ENCODE data around the gene ARPC5.
A peak's percentile ranks its signal among the peaks of the same experiment; 100 is the strongest.

ARPC5 gene

GRCh38 chr1:183611021-183611420 is 24.6 kb downstream of the ARPC5 start:
- no peak for DNase-seq (ENCODE audit: low read depth)

DNA sequence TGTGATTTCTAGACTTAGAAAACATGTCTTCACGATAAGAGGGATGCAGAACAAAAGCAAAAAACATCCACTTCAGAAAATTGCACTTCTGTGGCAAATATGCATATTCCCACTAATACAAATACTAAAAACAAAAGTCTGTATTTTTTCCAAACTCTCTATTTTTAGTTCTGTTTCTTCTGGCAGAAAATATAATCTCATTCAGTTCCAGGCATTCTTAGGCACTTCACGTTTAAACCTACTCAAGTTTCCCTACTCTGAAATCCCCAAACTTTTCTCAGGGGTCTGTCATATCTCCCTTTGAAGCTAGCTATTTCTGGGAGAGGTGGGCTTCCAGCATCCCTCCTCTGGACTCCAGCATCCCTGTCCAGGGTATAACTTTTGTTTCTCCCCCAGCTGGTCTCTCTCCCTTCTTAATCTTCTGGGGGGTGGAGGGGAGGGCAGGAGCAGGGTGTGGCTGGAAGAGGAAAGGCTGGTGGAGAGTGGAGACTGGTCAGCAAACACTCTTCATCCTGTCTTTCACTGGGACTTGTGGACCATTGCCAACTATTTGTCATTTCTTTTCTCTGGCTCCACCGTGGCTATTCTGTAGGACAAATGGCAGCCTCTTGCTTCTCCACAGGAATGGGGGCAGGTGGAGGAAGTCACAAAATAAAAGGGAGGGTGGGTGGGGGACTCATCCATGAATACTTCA is 25.7 kb downstream of the ARPC5 start:
- DNase-seq (ENCODE audit: low read depth), result no peak

- DNase-seq (ENCODE audit: low read depth), result no peak
Measured at GRCh38 chr1:183609313-183609712, 26.3 kb downstream of the ARPC5 start.

- DNase-seq (ENCODE audit: low read depth), result no peak
Measured at GRCh38 chr1:183607322-183607980, 28.1 kb downstream of the ARPC5 start.

- no peak for DNase-seq (ENCODE audit: low read depth)
Measured at GRCh38 chr1:183605904-183606303, 29.7 kb downstream of the ARPC5 start.

DNA sequence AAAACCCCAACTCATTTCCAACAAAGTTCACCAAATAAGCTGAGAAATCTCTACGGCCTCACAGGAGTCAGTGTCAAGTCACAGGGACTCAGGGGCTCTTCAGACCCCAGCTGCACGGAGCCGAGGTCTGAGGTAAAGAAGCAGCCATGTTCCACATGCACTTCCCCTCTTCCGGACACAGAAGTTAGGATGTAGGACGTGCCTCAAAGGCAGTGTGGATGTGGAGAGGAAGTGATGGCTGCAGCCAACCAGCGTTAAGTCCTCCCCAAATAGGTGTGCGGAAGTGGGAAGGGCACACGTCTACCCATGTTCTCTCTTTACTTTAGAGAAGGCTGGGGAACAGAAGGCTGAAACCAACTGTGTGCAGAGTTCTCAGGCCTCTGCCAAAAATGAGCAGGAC is 30.8 kb downstream of the ARPC5 start:
- DNase-seq (ENCODE audit: low read depth), result no peak

DNA sequence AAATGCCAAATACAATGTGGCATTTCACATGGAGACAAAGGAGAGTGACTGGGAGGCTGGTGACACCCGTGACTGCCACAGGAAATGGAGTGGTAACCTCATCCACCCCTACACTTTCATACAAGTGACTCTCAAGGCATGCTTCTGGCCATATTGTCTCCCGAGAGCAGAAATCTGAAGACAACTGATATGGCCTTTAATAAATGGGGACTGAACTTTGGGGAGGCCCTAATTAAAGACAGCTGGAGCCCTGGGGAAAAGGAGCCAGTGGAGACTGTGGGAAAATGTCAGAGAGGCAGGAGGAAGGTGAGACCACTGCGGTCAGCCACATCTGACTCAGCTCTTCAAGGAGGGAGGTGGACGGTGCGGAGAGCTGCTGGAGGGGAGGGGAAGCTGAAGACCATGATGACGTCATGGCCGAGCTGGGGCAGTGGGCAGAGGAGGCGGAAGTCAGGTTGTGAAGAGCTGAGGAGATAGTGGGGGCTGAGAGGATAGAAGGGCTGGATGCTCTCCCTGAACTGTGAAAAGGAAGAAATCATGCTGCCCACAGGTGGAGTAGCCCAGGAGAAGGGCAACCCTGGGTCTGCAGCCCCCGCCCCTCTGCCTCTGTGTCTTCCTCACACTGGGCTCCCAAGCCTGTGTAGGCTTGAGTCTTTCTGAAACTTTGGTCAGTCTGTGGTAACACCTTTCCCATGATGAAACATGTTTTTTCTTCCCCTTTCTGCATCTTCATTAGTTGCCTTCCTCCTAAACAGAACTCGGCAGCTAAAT is 31.4 kb downstream of the ARPC5 start:
- peak; percentile 88 for DNase-seq (ENCODE audit: low read depth)

- no peak for DNase-seq (ENCODE audit: low read depth)
Measured at GRCh38 chr1:183602510-183602909, 33.1 kb downstream of the ARPC5 start.

DNA sequence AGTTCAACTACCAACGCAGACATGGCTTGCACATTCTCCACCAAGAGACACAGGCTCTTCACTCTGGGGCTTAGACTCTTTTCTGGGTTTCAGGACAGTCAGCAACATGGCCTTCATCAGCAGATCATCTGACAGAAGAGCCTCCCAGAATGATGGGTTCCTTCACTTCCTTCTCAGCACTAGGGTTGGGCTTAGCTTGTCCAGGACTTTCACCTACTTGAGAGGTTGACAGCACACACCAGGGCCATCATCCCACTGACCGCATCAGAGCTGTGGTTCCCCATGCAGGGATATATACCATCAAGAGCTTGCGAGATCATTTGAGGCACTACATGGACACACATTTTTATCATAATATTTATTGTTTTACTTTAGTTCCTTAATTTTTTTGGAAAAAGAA is 34.9 kb downstream of the ARPC5 start:
- DNase-seq (ENCODE audit: low read depth), result no peak

DNA sequence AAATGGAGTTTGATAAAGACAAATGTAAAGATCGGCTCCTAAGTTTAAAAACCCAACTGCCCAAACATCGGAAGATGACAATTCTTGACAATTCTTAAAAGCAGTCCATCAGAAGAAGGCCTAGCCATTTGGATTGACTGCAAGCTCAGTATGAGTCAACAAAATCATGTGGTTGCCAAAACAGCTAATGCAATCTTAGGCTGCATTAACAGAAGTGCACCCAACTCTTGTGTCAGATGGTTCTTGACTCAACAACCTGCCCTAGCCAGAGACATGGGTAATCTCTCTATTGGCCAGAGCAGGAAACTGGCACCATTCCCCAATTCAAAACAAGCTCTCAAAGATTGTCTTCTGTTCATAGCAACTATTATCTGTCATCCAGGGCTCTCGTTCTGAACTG is 35.4 kb downstream of the ARPC5 start:
- peak; percentile 49 for DNase-seq (ENCODE audit: low read depth)

GRCh38 chr1:183598386-183598785 is 37.2 kb downstream of the ARPC5 start:
- DNase-seq (ENCODE audit: low read depth), result no peak

GRCh38 chr1:183597656-183598347 is 37.8 kb downstream of the ARPC5 start:
- no peak for DNase-seq (ENCODE audit: low read depth)

GRCh38 chr1:183596500-183596899 is 39.1 kb downstream of the ARPC5 start:
- DNase-seq (ENCODE audit: low read depth), result no peak

DNA sequence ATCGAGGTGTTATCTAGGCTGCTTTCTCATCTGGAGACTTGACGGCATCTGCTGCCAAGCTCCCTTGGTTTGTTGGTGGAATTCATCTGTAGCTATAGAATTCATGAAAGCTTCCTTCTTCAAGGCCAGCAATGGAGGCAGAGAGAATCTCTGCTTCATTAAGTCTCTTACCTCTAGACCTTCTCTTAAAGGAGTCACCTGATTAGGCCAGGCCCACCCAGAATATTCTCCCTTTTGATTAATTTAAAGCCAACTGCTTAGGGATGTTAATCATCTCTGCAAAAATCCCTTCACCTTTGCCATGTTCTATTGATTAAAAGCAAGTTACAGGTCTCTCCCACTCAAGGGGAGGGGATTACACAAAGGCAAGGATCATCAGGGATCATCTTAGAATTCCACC is 40.0 kb downstream of the ARPC5 start:
- no peak for DNase-seq (ENCODE audit: low read depth)

- no peak for DNase-seq (ENCODE audit: low read depth)
Measured at GRCh38 chr1:183593356-183593755, 42.2 kb downstream of the ARPC5 start.

- no peak for DNase-seq (ENCODE audit: low read depth)
Measured at GRCh38 chr1:183592733-183593132, 42.9 kb downstream of the ARPC5 start.

DNA sequence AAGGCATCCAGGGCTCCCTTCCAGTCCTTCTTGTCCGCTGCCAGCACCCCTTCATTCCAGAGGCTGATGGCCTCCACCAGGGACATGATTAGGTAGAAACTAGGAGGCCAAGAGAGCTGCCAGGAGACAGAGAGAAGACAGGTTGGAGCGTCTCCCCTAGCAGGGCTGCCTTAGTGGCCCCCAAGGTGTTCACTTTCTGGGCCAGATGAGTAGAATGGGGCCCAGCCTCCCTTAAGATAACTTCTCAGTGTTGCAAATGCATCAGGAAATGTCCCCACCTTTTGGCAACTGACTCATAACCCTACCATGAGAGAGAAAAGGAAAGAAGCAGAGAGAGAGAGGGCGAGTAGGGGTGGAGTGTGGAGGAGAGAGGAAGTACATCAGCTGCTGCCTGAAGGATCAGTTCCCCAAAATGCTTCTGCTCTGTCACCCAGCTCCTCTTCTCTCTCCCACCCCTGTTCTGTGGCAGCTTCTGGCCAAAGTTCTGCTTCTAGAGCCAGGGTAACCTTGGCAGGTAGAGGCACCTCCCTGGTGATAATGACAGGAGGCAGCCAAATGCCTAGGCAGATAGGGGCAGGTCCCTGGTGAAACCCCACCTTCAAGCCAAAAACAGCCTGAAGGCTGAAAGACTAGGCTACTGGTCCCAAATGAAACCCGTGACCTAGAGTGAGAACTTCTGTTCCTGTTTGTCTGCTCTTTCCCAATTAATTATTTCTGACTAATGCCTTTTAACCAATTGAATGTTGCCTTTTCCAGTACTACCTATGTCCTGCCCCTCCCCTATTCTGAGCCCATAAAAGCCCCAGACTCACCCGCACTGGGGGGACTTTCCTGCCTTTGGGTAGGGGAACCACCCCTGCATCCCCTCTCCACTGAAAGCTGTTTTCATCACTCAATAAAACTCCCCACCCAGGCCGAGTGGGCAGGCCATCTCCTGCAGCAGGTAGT is 45.1 kb downstream of the ARPC5 start, which contains the start of gene NCF2:
Gene NCF2 (minus strand): TSS at position 216 of the 948 bp plus-strand sequence. CDS start 130 bp downstream, at position 86.
- no peak for DNase-seq (ENCODE audit: low read depth)

GRCh38 chr1:183589874-183590243 is 45.7 kb downstream of the ARPC5 start:
- no peak for DNase-seq (ENCODE audit: low read depth)

- DNase-seq (ENCODE audit: low read depth), result no peak
Measured at GRCh38 chr1:183589384-183589783, 46.2 kb downstream of the ARPC5 start.

GRCh38 chr1:183588827-183589226 is 46.8 kb downstream of the ARPC5 start:
- no peak for DNase-seq (ENCODE audit: low read depth)

- DNase-seq (ENCODE audit: low read depth), result no peak
Measured at GRCh38 chr1:183586926-183587325, 48.7 kb downstream of the ARPC5 start.
